Measurements from ENCODE around the gene CCDC7.
"Not testable (repeated sequence)": the region's sequence is repeated elsewhere in the genome, so short reads cannot be mapped to it uniquely, and the experiment has no call there.

The CCDC7 gene

GRCh38 chr10:32890444-32890843, 444.5 kb downstream of the CCDC7 start:
- DNase-seq, result no peak

GRCh38 chr10:32891261-32891660, 445.3 kb downstream of the CCDC7 start:
- DNase-seq, result no peak

GRCh38 chr10:32893434-32893833, 447.5 kb downstream of the CCDC7 start:
- peak; percentile 23 for DNase-seq

GRCh38 chr10:32893916-32894664, 448.1 kb downstream of the CCDC7 start:
- DNase-seq, result no peak

- DNase-seq, result not testable (repeated sequence)
Measured at GRCh38 chr10:32895200-32895968, 449.4 kb downstream of the CCDC7 start.

GRCh38 chr10:32901815-32902214, 455.9 kb downstream of the CCDC7 start:
- DNase-seq, result peak; percentile 54

- DNase-seq, result no peak
Measured at GRCh38 chr10:32905466-32905865, 459.5 kb downstream of the CCDC7 start.

GRCh38 chr10:32906595-32906994, 460.7 kb downstream of the CCDC7 start:
- DNase-seq, result no peak

- DNase-seq, result no peak
Measured at GRCh38 chr10:32909456-32909855, 463.5 kb downstream of the CCDC7 start.

GRCh38 chr10:32909970-32910369, 464.0 kb downstream of the CCDC7 start:
- DNase-seq, result not testable (repeated sequence)

GRCh38 chr10:32911285-32912016, 465.5 kb downstream of the CCDC7 start:
- DNase-seq, result no peak

- not testable (repeated sequence) for DNase-seq
Measured at GRCh38 chr10:32917817-32918216, 471.9 kb downstream of the CCDC7 start.

- no peak for DNase-seq
Measured at GRCh38 chr10:32922170-32922569, 476.2 kb downstream of the CCDC7 start.

GRCh38 chr10:32923134-32923533, 477.2 kb downstream of the CCDC7 start:
- DNase-seq, result no peak

GRCh38 chr10:32923849-32924248, 477.9 kb downstream of the CCDC7 start:
- no peak for DNase-seq

All from NCI-H82 (cell line).